Measurements from ENCODE around the gene PTPRG.

Gene PTPRG

GRCh38 chr3:61865466-61866152 lies 304.2 kb downstream of the PTPRG start:
- DNase-seq (ENCODE audit: low spot score), result no peak

DNA sequence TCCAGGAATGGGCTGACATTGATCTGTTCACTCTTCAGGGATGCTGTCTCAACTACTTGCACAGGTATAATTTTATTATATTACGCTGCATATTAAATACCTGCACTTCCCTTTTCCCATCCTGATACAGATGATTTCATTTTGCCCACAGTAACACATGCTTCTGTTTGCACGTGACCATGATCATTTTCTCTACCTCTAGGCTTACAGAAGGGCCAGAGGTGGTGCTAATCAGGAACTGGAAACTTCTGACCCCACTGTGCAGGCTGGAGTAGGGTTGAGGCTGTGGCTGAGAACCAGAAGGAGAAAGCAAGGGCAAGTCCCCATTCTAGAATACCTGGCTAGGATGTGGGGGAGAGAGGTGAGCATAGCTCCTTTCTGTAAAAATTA lies 304.8 kb downstream of the PTPRG start:
- DNase-seq (ENCODE audit: low spot score), result no peak

- DNase-seq (ENCODE audit: low spot score), result no peak
These were observed 305.6 kb downstream of the PTPRG start for GRCh38 chr3:61866961-61867461.

DNA sequence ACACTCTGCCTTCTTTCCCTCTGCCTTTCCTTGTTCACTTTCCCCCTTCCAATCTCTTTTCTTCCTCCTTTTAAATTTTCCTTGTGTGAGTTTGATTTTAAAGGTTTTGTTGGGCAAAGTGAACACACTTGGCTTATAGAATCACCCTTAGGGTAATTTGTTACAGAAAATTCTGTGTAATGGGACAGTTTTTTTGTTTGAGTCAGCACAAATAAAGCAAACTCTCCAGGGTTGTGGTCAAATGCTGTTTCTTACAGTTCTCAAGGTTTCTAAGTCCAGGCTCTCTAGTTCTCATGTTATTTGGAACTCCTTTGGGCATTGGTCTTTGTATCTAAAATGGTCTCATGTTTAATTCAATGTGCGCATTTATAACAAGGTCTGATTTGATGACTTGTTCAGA lies 307.1 kb downstream of the PTPRG start:
- DNase-seq (ENCODE audit: low spot score), result no peak

GRCh38 chr3:61869371-61869770 lies 308.0 kb downstream of the PTPRG start:
- no peak for DNase-seq (ENCODE audit: low spot score)

DNA sequence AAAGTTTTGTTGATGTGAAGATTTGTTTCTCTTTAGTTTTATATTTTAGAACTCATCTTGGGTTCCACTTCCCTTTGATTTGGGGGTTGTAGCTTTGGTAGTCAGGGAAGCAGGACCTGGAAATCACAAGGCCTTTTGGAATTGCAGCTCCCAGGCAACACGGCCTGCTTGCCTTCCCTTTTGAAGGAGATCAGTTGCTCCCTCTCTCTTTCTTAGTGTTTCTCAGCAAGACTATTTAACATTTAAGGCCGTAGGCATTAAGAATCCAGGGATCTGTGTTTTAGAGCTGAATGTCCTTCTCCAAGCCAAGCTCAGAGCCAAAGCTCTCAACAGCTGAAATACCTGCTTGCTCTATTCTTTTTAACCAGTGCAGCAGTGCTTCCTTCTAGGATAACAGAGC lies 310.3 kb downstream of the PTPRG start:
- DNase-seq (ENCODE audit: low spot score), result no peak

GRCh38 chr3:61872077-61872706 lies 310.8 kb downstream of the PTPRG start:
- DNase-seq (ENCODE audit: low spot score), result no peak

- DNase-seq (ENCODE audit: low spot score), result no peak
These were observed 313.9 kb downstream of the PTPRG start for GRCh38 chr3:61875046-61875844.

- DNase-seq (ENCODE audit: low spot score), result no peak
These were observed 314.8 kb downstream of the PTPRG start for GRCh38 chr3:61875976-61876671.

GRCh38 chr3:61876797-61877196 lies 315.4 kb downstream of the PTPRG start:
- no peak for DNase-seq (ENCODE audit: low spot score)

DNA sequence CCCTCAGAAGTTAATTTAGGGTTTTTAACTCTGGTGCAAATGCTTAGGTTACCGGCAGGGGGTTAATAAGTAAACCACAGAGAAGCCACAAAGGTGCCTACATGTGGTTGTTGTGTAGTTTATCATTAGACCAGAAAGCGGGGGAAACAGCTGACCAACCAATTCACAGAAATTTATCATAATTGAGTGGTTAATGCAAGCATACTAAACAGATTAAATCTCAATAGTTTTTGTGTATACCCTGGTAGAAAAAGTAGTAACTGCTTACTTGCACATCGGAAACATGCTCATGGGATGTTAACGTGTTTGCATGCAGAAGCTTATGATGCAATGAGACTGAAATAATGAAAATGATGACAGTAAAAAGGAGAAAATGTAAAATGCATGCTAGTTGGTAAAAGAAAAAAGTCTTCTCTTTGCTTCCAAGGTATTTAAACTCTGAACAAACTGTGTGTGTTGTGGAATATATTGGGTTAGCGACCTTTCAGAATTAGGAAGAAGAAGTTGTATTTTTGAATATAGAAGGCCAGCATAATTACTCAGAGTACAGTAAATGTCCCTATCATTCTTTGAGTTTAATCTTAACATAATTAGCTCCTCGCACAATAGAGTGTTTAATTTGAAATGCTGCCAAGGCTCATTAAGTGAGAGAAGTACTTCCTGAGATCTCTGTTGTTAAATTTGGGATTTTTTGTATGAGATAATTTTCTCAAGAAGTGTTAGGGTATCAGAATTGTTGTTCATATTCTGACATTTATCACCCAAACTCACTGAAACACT lies 316.2 kb downstream of the PTPRG start:
- DNase-seq (ENCODE audit: low spot score), result peak; percentile 14

DNA sequence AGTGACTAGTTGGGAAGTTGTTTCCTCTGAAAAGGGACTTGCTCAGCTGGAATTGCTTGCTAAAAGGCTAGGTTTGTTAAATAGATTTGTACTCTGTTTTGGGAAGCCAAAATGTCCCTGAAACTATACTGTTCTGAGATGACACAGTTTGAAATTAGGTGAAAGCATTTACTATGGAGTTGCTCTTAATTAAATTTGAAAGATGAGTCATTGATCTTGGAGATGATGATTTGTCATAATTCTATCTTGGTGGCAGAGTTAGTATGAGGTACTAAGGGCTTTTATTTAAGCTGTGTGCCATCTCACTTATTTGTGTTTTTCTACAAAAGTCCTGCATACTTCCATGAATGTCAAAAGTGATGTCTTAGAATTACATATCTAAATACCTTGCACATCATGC lies 320.9 kb downstream of the PTPRG start:
- no peak for DNase-seq (ENCODE audit: low spot score)

DNA sequence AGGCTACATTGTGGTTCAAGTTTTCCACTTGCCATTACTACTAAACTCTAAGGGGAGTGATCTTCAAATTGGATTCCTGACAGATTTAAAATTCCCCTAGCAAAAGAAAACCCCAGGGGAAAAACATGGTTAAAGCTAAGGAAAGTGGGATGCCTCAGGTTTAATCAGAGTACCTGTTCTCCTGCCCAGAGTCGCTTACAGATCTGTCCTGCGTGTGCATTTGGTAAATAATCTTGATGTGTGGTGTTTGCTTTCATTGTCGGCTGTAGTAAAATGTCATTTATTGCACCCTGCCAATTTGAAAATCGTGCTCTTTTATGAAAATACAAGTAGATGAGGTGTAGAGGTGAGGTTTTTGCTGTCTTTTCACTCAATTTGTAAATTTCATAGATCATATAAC lies 323.4 kb downstream of the PTPRG start:
- no peak for DNase-seq (ENCODE audit: low spot score)

DNA sequence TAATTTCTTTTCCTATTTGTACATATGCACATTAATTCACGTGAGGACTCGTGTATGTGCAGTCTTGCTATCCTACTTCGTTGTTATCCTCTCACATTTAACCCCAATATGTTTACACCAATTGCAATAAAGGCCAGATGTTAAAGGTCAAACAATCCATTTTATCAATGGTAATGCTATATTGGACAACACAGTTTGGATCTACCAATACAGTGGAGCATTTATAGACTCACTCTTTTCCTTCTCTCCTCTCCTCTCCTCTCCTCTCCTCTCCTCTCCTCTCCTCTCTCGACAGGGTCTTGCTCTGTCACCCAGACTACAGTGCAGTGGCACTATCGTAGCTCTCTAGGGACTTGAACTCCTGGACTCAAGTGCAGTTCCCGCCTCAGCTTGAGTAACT lies 324.0 kb downstream of the PTPRG start:
- DNase-seq (ENCODE audit: low spot score), result no peak

DNA sequence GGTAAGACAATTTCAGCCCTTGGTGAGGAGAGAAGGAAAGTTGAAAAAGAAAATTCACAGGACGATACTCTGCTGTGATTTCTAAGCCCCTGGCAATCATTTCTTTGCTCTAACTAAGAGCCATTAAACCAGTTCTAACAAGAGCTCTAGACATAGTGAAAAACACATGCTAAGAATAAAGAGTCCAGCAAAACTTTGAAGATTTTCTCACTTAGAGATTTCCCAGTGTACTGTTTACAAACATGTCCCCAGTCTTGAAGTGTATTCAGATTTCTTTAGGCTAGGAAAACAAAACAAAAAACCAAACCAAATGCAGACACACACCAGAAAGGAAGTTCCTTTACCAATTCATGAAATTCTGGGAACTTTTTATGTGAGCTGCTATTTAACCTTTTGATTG lies 325.8 kb downstream of the PTPRG start:
- no peak for DNase-seq (ENCODE audit: low spot score)

- no peak for DNase-seq (ENCODE audit: low spot score)
These were observed 327.9 kb downstream of the PTPRG start for GRCh38 chr3:61889259-61889658.

GRCh38 chr3:61890167-61890566 lies 328.8 kb downstream of the PTPRG start:
- DNase-seq (ENCODE audit: low spot score), result no peak

DNA sequence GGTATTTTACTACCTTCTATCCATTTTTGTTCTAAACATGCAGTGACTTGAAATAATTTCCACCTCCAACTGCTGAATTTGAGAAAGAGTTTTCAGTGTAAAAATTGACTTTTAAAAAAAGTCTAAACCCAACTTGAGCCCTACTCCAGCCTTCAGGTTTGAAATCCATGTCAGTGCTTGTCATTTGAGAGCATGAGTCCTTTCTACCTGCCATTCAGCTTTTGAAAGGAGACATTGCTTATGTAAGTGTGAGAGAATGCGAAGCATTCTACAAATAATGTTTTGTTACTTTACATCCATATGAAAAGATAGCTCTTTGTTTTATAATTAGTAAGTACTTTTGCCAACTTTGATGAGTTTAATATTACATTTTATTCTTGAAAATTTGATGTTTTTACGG lies 329.2 kb downstream of the PTPRG start:
- DNase-seq (ENCODE audit: low spot score), result no peak

GRCh38 chr3:61892891-61893290 lies 331.5 kb downstream of the PTPRG start:
- DNase-seq (ENCODE audit: low spot score), result no peak

GRCh38 chr3:61893840-61894566 lies 332.6 kb downstream of the PTPRG start:
- no peak for DNase-seq (ENCODE audit: low spot score)

All from HuH-7.5 (cell line).